ENCODE results near the gene C15orf39. TPM values are rescaled to one million over a fixed set of nuclear protein-coding genes. Genes with fewer than 3 reads are reported as not detected.

The C15orf39 gene
- polyA plus RNA-seq (2013, experiment 1 of 2): 20.3 TPM
- 21.7 TPM for polyA plus RNA-seq (2013, experiment 2 of 2)

DNA sequence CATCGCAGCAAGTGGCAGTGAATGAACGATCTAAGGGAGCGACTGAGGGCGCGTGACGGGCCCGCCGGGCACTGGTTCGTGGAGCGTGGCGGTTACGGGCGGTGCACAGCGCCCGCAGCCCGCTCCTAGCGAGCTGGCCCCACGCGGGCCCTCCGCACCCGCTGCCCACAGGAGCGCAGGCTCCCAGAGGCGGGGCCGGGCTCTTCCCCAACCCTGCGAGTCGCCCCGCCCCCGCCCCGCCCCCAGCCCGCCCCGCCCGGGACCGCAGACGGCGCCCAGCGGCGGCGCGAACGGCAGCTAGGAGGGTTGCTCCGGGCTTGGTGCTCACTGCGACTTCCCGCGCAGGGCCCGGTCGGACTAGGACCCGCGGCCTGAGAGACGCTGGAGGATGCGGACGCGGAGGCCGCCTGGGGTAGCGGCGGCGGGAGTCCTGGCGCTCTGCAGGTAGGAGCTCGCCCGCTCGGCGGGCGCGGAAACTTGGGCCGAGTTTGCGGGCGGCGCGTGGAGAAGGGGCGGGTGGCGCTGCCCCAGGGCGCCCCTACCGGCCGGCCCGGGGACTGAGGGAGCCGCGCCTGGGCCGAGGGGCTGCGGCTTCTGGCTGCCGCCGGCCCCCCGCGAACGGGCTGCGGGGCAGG is at the start of gene C15orf39:
Gene C15orf39, plus strand, starts transcription at position 267 of the 635 bp plus-strand sequence. CDS start 4,167 bp downstream, outside the sequence.
- WGBS: under 1% methylated on average over 84 of the region's 84 CpGs
- H3K9ac ChIP-seq (ENCODE audit: low read depth, low read length): peak within 1 kb of the TSS; percentile 91
- peaks cover 7% of the 10 kb centered on the region; the same call in 1 of the 2 replicates for H3K27me3 ChIP-seq (ENCODE audit: insufficient read depth, low read length)
- peaks cover 29% of the 10 kb centered on the region for H3K4me1 ChIP-seq (ENCODE audit: insufficient read depth, low read length)
- peak within 1 kb of the TSS; percentile 71; the same call in 1 of the 2 replicates for H3K27ac ChIP-seq (ENCODE audit: low read depth, low read length)
- peaks cover 12% of the 10 kb centered on the region for H3K36me3 ChIP-seq (ENCODE audit: insufficient read depth, low read length)
- no peaks in the 10 kb centered on the region for H3K9me3 ChIP-seq (ENCODE audit: insufficient read depth, low read depth, low read length)
- peak within 1 kb of the TSS; percentile 93 for H3K4me3 ChIP-seq (ENCODE audit: low read length)

DNA sequence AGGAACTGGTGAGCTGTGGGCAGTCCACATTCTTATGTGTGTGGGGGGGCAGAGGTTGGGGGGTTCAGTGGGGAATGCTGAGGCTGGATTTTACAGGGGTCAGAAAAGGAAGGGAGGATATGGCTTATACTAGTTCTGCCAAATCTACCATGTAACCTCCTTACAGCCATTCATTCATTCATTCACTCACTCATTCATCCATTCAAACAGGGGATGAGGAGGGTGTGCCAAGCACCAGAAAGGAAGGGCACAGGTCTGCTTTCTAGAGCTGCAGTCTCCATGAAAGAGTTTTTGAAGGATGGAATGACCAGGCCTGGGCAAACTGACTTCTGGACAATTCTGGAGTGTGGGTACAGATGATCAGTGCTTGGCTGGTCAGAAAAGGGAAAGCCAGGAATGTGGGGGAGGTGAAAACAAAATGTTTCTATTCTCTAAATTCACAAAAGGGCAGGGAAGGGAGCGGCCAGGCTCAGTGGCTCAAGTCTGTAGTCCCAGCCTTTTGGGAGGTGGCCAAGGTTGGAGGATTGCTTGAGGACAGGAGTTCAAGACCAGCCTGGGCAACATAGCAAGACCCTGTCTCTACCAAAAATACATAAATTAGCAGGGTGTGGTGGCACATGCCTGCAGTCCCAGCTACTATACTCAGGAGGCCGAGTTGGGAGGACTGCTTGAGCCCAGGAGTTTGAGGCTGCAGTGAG is 49.2 kb upstream of the C15orf39 start:
- peaks cover 12% of the 10 kb centered on the region; the same call in 1 of the 2 replicates for H3K9me3 ChIP-seq (ENCODE audit: insufficient read depth, low read depth, low read length)
- H3K36me3 ChIP-seq (ENCODE audit: insufficient read depth, low read length): no peaks in the 10 kb centered on the region
- no peak overlapping the region for H3K4me3 ChIP-seq (ENCODE audit: low read length)
- WGBS: 98% methylated on average over 2 of the region's 2 CpGs
- no peaks in the 10 kb centered on the region; the same call in 1 of the 2 replicates for H3K4me1 ChIP-seq (ENCODE audit: insufficient read depth, low read length)
- no peaks in the 10 kb centered on the region for H3K27me3 ChIP-seq (ENCODE audit: insufficient read depth, low read length)
- no peak overlapping the region for H3K27ac ChIP-seq (ENCODE audit: low read depth, low read length)
- no peak overlapping the region for H3K9ac ChIP-seq (ENCODE audit: low read depth, low read length)

DNA sequence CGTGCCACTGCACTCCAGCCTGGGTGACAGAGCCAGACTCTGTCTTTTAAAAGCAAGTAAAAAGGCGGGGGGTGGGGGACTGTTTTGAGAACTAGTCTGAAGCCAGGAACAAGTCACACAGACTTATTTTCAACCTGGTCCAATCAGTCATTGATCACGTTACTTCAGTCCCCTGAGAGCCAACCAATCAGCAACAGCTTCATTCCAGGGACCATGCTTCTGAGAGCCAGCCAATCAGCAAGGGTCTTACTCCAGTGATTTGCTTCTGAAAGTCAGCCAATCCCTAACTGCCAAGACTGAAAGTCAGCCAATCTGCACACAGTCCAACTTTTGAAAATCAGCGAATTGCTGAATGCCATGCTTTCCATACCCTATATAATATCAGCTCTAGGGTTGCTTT is 48.6 kb upstream of the C15orf39 start:
- Histone ChIP-seq H3K9ac (ENCODE audit: low read depth, low read length) (no peak overlapping the region), H3K4me3 (ENCODE audit: low read length) (no peak overlapping the region), H3K27ac (ENCODE audit: low read depth, low read length) (no peak overlapping the region), H3K27me3 (ENCODE audit: insufficient read depth, low read length) (no peaks in the 10 kb centered on the region), H3K4me1 (ENCODE audit: insufficient read depth, low read length) (no peaks in the 10 kb centered on the region; the same call in 1 of the 2 replicates), H3K36me3 (ENCODE audit: insufficient read depth, low read length) (no peaks in the 10 kb centered on the region), H3K9me3 (ENCODE audit: insufficient read depth, low read depth, low read length) (peaks cover 7% of the 10 kb centered on the region; the same call in 1 of the 2 replicates)
- WGBS: 90% methylated on average over 3 of the region's 4 CpGs

DNA sequence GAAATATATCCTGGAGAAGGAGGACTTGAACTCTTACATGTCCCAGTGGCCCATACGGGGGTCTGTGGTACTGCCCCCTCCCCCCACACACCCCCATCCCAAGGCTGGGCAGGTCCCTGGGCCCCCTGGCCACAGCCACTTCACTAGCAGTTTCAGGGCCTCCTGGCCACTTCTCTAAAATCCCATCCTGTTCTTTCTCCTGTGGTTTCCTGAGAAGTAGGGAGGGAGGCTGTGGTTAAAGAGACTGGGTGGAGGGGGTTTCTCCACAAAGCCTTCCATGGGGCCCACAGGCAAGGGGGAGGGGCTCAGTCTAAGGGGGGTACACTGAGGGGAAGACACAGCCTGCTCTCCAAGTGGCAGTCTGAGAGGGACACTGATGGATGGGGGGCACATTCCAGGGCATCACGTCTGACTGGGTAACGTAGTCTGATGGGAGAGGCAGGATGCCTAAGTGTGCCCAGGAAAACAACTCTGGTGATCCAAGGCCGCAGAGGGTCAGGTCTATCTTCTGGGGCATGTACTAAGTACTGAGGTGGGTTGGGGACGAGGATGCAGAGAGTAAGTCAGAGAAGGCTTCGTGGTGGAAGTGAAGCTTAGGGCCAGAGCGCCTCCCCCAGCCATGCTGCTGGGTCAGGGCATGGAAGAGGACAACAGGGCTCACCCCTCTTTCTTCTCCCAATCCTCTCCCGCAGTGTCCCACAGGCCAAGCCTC is 48.0 kb upstream of the C15orf39 start:
- no peaks in the 10 kb centered on the region for H3K36me3 ChIP-seq (ENCODE audit: insufficient read depth, low read length)
- H3K4me1 ChIP-seq (ENCODE audit: insufficient read depth, low read length): no peaks in the 10 kb centered on the region; the same call in 1 of the 2 replicates
- H3K9me3 ChIP-seq (ENCODE audit: insufficient read depth, low read depth, low read length): 0 out of 2 replicates have a peak, but pooled peaks cover under 1% of the 10 kb centered on the region
- no peak overlapping the region for H3K27ac ChIP-seq (ENCODE audit: low read depth, low read length)
- WGBS: 93% methylated on average over 8 of the region's 8 CpGs
- no peak overlapping the region for H3K9ac ChIP-seq (ENCODE audit: low read depth, low read length)
- H3K4me3 ChIP-seq (ENCODE audit: low read length): no peak overlapping the region
- H3K27me3 ChIP-seq (ENCODE audit: insufficient read depth, low read length): no peaks in the 10 kb centered on the region

DNA sequence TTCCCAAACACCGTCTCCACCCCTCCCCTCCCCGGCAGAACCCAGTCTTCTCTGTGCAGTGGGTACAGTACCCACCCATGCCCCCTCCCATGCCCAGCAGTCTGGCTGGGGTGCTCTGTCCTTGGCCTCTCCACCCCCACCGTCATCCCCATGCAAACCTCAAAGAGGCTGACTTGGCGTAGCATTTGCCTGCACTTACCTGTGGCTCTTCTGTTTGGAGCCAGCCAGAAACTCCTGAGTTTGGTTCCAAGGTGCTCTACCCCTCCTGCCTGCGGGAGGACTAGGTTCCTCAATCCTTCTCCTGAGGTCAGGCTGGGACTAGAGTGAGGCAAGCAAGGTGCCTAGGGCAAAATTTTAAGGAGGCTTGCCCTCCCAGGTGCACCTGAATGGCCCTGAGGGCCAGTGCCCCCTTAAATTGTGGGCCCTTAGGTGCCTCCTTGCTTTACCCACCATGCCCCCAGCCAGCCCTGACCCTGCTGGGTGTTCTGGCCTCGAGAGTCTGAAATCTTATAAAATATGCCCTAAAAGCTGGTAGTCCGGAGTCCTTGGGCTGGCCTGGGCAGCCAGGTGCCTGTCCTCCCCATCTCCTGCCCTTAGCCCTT is 47.1 kb upstream of the C15orf39 start:
- no peaks in the 10 kb centered on the region; the same call in 1 of the 2 replicates for H3K4me1 ChIP-seq (ENCODE audit: insufficient read depth, low read length)
- WGBS: 85% methylated on average over 7 of the region's 7 CpGs
- no peak overlapping the region for H3K27ac ChIP-seq (ENCODE audit: low read depth, low read length)
- H3K9ac ChIP-seq (ENCODE audit: low read depth, low read length): no peak overlapping the region
- H3K36me3 ChIP-seq (ENCODE audit: insufficient read depth, low read length): no peaks in the 10 kb centered on the region
- no peaks in the 10 kb centered on the region for H3K27me3 ChIP-seq (ENCODE audit: insufficient read depth, low read length)
- no peaks in the 10 kb centered on the region for H3K9me3 ChIP-seq (ENCODE audit: insufficient read depth, low read depth, low read length)
- no peak overlapping the region for H3K4me3 ChIP-seq (ENCODE audit: low read length)

DNA sequence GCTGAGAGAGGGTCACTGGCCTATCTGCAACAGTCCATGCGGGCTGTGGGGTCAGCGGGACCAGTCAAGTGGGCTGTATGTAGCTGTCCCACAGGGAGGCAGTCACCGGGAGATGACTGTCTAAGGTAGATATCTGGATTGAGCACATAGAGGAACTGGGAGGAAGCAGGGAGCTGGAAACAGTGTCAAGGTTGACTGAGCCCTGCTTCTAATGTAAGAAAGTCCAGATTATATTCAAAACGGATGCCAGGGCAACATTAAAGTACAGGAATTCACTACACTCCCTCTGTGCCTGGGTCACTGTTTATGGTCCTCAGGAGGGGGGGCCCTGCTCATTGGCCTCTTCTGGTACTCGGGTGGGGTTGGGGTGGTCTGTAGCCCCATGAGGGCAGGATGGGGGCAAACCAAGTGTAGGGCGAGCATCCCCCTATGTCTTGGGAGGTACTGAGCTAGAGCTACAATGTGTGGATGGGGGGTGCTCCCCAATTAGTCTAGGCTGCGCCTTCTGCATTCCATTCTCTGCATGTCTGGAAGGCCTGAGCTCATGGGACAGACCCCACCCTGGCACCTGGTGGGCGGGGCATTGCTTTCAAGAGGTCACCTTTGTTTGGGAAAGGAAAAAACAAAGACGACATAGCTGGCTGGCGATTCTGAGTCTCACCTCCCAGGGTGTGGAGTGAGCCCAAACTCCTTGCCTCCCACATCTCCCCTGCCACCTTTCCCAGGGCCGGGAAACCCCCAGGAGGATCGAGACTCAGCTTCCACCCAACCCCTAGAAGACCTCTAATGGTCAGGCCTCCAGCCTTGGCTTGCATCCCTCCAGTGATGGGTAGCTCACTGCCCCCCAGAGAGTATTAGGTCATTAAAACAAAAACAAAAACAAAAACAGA is 45.1 kb upstream of the C15orf39 start:
- Histone ChIP-seq H3K4me3 (ENCODE audit: low read length) (no peak overlapping the region), H3K9me3 (ENCODE audit: insufficient read depth, low read depth, low read length) (no peaks in the 10 kb centered on the region), H3K36me3 (ENCODE audit: insufficient read depth, low read length) (no peaks in the 10 kb centered on the region), H3K27me3 (ENCODE audit: insufficient read depth, low read length) (no peaks in the 10 kb centered on the region), H3K4me1 (ENCODE audit: insufficient read depth, low read length) (no peaks in the 10 kb centered on the region; the same call in 1 of the 2 replicates), H3K9ac (ENCODE audit: low read depth, low read length) (no peak overlapping the region), H3K27ac (ENCODE audit: low read depth, low read length) (no peak overlapping the region)
- 80% methylated on average over 12 of the region's 12 CpGs for WGBS

GRCh38 chr15:75158402-75158801 is 43.3 kb upstream of the C15orf39 start:
- Histone ChIP-seq H3K36me3 (ENCODE audit: insufficient read depth, low read length) (no peaks in the 10 kb centered on the region), H3K9ac (ENCODE audit: low read depth, low read length) (no peak overlapping the region), H3K9me3 (ENCODE audit: insufficient read depth, low read depth, low read length) (no peaks in the 10 kb centered on the region), H3K4me3 (ENCODE audit: low read length) (no peak overlapping the region), H3K4me1 (ENCODE audit: insufficient read depth, low read length) (no peaks in the 10 kb centered on the region; the same call in 1 of the 2 replicates), H3K27me3 (ENCODE audit: insufficient read depth, low read length) (no peaks in the 10 kb centered on the region), H3K27ac (ENCODE audit: low read depth, low read length) (no peak overlapping the region)
- 88% methylated on average over 7 of the region's 7 CpGs for WGBS

DNA sequence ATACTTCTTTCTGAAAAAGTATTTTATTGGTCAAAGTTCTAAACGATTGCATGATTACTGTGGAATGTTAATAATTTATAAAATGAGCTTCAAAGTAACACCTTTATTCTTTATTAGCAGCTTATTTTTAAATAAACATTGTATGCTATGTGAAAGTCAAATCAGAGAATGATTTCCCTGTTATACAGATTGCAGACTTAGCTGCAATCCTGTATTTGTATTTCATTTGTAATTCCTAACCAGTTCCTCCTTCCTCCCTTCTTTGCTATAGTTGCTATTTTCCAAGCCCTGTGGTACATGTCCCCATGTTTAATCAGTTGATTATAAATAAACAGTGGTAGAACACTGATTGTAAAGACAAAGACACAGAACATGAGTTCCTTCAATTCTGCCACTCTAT is 42.4 kb upstream of the C15orf39 start:
- no CpG with 5 or more reads among the region's 1 CpG for WGBS
- no peaks in the 10 kb centered on the region for H3K36me3 ChIP-seq (ENCODE audit: insufficient read depth, low read length)
- H3K27ac ChIP-seq (ENCODE audit: low read depth, low read length): no peak overlapping the region
- no peak overlapping the region for H3K4me3 ChIP-seq (ENCODE audit: low read length)
- no peaks in the 10 kb centered on the region; the same call in 1 of the 2 replicates for H3K4me1 ChIP-seq (ENCODE audit: insufficient read depth, low read length)
- no peaks in the 10 kb centered on the region for H3K9me3 ChIP-seq (ENCODE audit: insufficient read depth, low read depth, low read length)
- no peaks in the 10 kb centered on the region for H3K27me3 ChIP-seq (ENCODE audit: insufficient read depth, low read length)
- H3K9ac ChIP-seq (ENCODE audit: low read depth, low read length): no peak overlapping the region

- Histone ChIP-seq H3K27ac (ENCODE audit: low read depth, low read length) (no peak overlapping the region), H3K4me1 (ENCODE audit: insufficient read depth, low read length) (peaks cover 4% of the 10 kb centered on the region; the same call in 1 of the 2 replicates)
- WGBS: 91% methylated on average over 5 of the region's 5 CpGs
Observed at GRCh38 chr15:75161106-75161916, 40.4 kb upstream of the C15orf39 start.

More at GRCh38 chr15:75161106-75161916, 40.4 kb upstream of the C15orf39 start:
- Histone ChIP-seq H3K9ac (ENCODE audit: low read depth, low read length) (no peak overlapping the region), H3K36me3 (ENCODE audit: insufficient read depth, low read length) (no peaks in the 10 kb centered on the region), H3K9me3 (ENCODE audit: insufficient read depth, low read depth, low read length) (peaks cover 3% of the 10 kb centered on the region), H3K27me3 (ENCODE audit: insufficient read depth, low read length) (no peaks in the 10 kb centered on the region), H3K4me3 (ENCODE audit: low read length) (no peak overlapping the region)

Data from HUES64 (cell line).